Measurements from ENCODE around the gene DRC1. TPM values are rescaled to one million over a fixed set of nuclear protein-coding genes. Genes with fewer than 3 reads are reported as not detected.

The DRC1 gene
- total RNA-seq, 1 experiment from 2014 or later = 0.18 TPM

GRCh38 chr2:26428846-26429245 is 27.1 kb downstream of the DRC1 start:
- DNase-seq (ENCODE audit: low read depth, low spot score) = no peak
- Histone ChIP-seq H3K4me1 (ENCODE audit: control insufficient read depth, insufficient read depth, low read length) (no peaks in the 10 kb centered on the region), H3K4me3 (ENCODE audit: low read depth in 2 of 2, low read length in 2 of 2) (no peak overlapping the region), H3K36me3 (ENCODE audit: control insufficient read depth, insufficient read depth, low read length) (no peaks in the 10 kb centered on the region), H3K27me3 (ENCODE audit: control insufficient read depth, insufficient read depth, low read length) (no peaks in the 10 kb centered on the region; the same call in 1 of the 2 replicates), H3K9me3 (ENCODE audit: control insufficient read depth, insufficient read depth, low read depth, low read length) (no peaks in the 10 kb centered on the region), H3K27ac (ENCODE audit: low read length) (no peak overlapping the region)
- intact Hi-C loops (cut with micrococcal nuclease; ENCODE audit: unreplicated experiment) (no loop called here), in situ Hi-C loops (cut with HindIII; ENCODE audit: low pct_unique_long_range_greater_than_20kb, low sequenced_read_pairs) (no loop called here)
- no TSS peak for BruUV-seq (replicated peaks)
- no peak for TF ChIP-seq SIN3A (IDR thresholded peaks at IDR 0.05; ENCODE audit: borderline replicate concordance, insufficient read depth, low read depth, low read length)
- TF ChIP-seq REST (IDR thresholded peaks at IDR 0.05; ENCODE audit: insufficient read depth in 1 of 2, low read depth in 2 of 2, low read length in 1 of 2) = no peak
- TF ChIP-seq POLR2AphosphoS5 (IDR thresholded peaks at IDR 0.05; ENCODE audit: low read depth, low read length) = no peak
- TF ChIP-seq, protein P1, sequence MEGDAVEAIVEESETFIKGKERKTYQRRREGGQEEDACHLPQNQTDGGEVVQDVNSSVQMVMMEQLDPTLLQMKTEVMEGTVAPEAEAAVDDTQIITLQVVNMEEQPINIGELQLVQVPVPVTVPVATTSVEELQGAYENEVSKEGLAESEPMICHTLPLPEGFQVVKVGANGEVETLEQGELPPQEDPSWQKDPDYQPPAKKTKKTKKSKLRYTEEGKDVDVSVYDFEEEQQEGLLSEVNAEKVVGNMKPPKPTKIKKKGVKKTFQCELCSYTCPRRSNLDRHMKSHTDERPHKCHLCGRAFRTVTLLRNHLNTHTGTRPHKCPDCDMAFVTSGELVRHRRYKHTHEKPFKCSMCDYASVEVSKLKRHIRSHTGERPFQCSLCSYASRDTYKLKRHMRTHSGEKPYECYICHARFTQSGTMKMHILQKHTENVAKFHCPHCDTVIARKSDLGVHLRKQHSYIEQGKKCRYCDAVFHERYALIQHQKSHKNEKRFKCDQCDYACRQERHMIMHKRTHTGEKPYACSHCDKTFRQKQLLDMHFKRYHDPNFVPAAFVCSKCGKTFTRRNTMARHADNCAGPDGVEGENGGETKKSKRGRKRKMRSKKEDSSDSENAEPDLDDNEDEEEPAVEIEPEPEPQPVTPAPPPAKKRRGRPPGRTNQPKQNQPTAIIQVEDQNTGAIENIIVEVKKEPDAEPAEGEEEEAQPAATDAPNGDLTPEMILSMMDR (IDR thresholded peaks at IDR 0.05) = no peak
- TF ChIP-seq TCF7L2 (IDR thresholded peaks at IDR 0.05; ENCODE audit: low read depth, low read length) = no peak
- ChIA-PET CTCF (no interaction called here), POLR2A (interaction anchor here (0.7 kb wide), 1 partner anchor 83 kb away, joined by 5 read pairs; the partner anchor contains the start of gene SELENOI)
- ATAC-seq = no peak

GRCh38 chr2:26429779-26430578 is 28.3 kb downstream of the DRC1 start:
- intact Hi-C loops (cut with micrococcal nuclease; ENCODE audit: unreplicated experiment) = no loop called here
- no peak overlapping the region for H3K4me3 ChIP-seq (ENCODE audit: low read depth in 2 of 2, low read length in 2 of 2)
- no TSS peak for BruUV-seq (replicated peaks)
- ATAC-seq = no peak
- H3K36me3 ChIP-seq (ENCODE audit: control insufficient read depth, insufficient read depth, low read length) = no peaks in the 10 kb centered on the region
- TF ChIP-seq TCF7L2 (IDR thresholded peaks at IDR 0.05; ENCODE audit: low read depth, low read length) = no peak
- TF ChIP-seq, protein P1 (IDR thresholded peaks at IDR 0.05) = no peak
- no peak for TF ChIP-seq REST (IDR thresholded peaks at IDR 0.05; ENCODE audit: insufficient read depth in 1 of 2, low read depth in 2 of 2, low read length in 1 of 2)
- TF ChIP-seq SIN3A (IDR thresholded peaks at IDR 0.05; ENCODE audit: borderline replicate concordance, insufficient read depth, low read depth, low read length) = no peak
- TF ChIP-seq POLR2AphosphoS5 (IDR thresholded peaks at IDR 0.05; ENCODE audit: low read depth, low read length) = no peak
- no peaks in the 10 kb centered on the region; the same call in 1 of the 2 replicates for H3K27me3 ChIP-seq (ENCODE audit: control insufficient read depth, insufficient read depth, low read length)
- DNase-seq (ENCODE audit: low read depth, low spot score) = no peak
- H3K4me1 ChIP-seq (ENCODE audit: control insufficient read depth, insufficient read depth, low read length) = no peaks in the 10 kb centered on the region; the same call in 1 of the 2 replicates
- POLR2A ChIA-PET = interaction anchor here (0.6 to 0.7 kb wide), 2 partner anchors 23 to 84 kb away, joined by 4 to 5 read pairs; partner anchors contain the start of gene SELENOI
- H3K9me3 ChIP-seq (ENCODE audit: control insufficient read depth, insufficient read depth, low read depth, low read length) = no peaks in the 10 kb centered on the region
- in situ Hi-C loops (cut with HindIII; ENCODE audit: low pct_unique_long_range_greater_than_20kb, low sequenced_read_pairs) = no loop called here
- no peak overlapping the region for H3K27ac ChIP-seq (ENCODE audit: low read length)
- CTCF ChIA-PET = no interaction called here
